Measurements from ENCODE around the gene KCNS3.
"Not testable (repeated sequence)": the region's sequence is repeated elsewhere in the genome, so short reads cannot be mapped to it uniquely, and the experiment has no call there.

Gene KCNS3

DNA sequence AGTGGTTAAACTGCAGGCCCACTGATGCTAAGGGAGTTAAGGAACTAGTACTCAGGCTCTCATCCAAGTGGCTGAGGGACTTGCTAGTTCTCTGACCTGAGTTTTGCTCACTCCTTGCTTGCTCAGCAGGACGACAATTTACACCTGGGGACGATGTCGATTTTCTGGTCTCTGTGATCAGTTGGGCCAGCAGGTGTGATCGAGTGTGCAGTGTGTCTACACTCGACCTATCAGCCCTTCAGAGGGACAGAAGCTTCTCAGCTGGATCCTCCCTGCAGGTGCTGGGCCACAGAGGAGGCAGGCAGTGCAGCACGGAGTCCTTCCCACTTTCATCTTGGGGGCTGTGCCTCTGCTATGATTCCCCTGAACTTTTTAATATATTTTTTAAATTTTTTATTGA lies 71.5 kb downstream of the KCNS3 start:
- no peak for DNase-seq

GRCh38 chr2:17951563-17951962 lies 73.1 kb downstream of the KCNS3 start:
- no peak for DNase-seq

GRCh38 chr2:17958466-17959092 lies 80.1 kb downstream of the KCNS3 start:
- DNase-seq = no peak

DNA sequence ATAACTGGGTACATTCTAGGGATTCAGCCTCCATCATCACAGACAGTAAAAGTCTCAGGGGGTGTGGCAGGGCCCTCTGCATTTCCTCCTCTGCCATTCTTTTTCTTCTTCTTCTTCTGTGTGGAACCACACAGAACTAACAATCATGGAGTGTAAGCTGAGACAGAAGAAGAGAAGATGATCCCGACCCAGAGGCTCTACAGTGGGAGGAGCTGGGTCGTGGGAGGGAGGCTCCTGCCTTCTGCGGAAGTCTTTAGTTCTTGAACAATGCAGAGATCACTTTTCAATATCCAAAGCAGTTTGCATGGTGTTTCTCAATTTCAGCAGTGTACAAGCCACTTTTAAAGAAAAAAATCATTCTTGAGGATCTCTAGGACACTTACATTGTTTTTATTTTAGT lies 80.9 kb downstream of the KCNS3 start:
- DNase-seq = no peak

- no peak for DNase-seq
Observed at GRCh38 chr2:17959833-17960232, 81.4 kb downstream of the KCNS3 start.

- no peak for DNase-seq
Observed at GRCh38 chr2:17960925-17961324, 82.5 kb downstream of the KCNS3 start.

- no peak for DNase-seq
Observed at GRCh38 chr2:17961789-17962188, 83.3 kb downstream of the KCNS3 start.

DNA sequence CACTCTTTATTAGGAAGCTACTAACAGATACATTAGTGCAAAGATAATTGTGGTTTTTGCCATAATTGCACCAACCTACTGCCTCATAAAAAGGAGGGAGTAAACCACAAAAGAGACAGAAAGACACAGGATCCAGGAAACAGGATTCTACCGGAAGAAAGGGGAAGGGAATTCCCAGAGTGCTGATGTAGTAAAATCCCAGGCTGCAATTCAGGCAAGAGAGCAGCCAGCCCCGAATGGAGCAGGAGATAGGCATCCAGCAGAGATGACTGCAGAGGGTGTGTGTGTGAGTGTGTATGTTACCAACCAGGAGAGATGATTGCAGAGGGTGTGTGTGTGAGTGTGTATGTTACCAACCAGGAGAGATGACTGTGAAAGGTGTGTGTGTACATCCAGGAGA lies 84.4 kb downstream of the KCNS3 start:
- no peak for DNase-seq

- not testable (repeated sequence) for DNase-seq
Observed at GRCh38 chr2:17963571-17963970, 85.1 kb downstream of the KCNS3 start.

GRCh38 chr2:17965196-17965595 lies 86.7 kb downstream of the KCNS3 start:
- DNase-seq = no peak

GRCh38 chr2:17966798-17967197 lies 88.3 kb downstream of the KCNS3 start:
- DNase-seq = no peak

DNA sequence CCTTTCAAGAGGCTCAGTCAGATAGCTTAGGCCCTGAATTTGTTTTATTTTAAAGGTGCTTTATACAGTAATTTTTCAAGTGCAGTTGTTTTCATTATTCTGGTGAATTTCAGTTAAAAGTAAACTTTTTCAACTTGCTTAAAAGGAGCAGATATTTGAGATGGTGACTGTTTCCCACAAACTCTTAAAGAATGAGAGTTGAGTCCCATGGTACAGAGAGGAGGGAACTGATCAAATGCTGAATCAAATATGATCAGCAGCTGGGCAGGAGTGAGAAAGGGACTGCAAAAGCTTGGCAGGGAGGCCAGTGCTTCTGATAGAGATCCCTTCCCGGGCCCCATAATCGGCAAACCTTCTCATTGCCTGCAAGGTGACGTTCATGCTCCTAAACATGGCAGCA lies 91.2 kb downstream of the KCNS3 start:
- DNase-seq = no peak

DNA sequence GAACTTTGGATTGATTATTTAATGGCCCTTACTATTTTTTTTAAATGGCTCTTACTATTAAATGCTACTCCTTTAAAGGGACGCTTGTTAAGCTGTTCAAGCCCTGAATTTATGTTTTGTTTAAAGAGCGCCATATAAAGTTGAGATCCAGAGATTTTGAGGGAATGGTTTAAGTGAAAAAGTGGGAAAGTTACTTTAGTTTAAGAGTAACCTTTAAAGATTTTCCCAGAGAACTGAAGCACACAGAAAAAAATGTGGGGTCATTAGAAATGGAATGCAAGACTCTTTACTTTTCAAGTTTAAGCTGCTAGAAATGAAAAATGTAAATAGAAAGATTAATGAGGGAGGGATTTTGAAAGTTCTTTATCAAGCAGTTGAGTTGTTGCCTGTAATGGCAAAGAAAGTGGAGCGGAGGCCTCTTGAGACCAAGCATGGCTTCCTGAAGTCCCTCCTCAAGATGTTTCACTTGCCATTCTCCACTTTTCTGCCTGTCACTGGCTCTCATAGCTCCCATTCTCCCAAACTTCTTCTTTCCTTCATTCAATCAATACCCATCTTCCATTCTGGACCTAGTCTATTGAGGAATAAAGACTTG lies 93.2 kb downstream of the KCNS3 start:
- no peak for DNase-seq

- no peak for DNase-seq
Observed at GRCh38 chr2:17972991-17973390, 94.5 kb downstream of the KCNS3 start.

GRCh38 chr2:17975401-17975800 lies 96.9 kb downstream of the KCNS3 start:
- DNase-seq = no peak

DNA sequence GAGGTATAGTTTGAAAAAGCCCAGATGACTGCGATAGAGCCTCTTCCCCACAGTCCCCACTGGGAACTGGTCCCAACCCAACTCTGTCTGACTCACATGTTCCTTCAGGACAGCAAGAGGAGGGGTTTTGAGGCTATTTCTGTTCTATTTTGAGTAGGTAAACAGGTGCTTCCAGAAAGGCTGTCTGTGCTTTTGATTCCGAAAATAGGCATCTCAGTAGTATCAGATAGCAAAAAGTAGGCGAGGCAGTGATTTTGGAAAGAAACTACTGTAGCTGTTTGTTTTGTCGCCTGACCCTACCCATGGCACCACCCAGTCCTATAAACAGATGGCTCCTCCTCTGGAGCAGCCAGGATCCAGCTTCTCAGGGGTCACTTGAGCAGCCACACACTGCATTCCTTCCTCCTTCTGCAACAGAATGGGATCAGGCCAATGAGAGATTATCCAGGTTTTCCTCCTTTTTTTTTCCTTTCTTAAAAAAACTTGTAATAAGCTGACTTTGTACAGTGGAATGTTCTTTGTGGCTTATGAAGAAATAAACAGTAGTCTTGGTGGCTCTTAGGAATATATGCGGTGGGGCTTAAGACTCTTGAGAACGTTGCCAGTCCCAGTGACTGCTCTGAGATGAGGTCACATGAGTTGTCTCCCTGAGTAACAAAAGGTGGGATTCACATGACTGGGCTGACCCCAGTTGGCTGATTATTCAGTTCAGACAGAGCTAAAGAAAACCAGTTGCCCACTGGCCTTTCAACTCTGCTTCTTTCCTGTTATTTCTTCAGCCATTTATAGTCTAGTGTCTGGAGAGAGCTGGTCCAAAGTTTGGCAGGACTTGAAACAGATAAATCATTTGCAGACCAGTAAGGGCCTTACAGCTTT lies 98.6 kb downstream of the KCNS3 start:
- DNase-seq = no peak

DNA sequence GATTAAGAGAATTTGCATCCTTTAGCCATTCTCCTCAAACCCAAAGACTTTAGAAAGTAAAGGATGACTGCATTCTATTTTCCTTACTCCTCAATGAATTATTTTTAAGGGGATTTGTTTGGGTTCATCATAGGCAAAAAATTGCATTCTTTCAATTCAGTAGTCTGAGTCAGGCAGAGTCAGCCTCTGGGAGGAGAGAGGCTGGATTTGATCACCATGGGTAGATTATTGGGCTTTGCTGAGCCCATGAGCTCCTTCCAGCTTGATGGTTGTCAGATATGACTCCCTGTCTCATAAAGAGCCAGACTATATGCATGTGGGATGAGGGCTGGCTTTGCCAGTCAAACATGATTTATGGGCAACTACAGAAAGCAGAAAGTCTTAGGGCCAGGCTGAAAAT lies 101.2 kb downstream of the KCNS3 start:
- no peak for DNase-seq

- no peak for DNase-seq
Observed at GRCh38 chr2:17981936-17982335, 103.5 kb downstream of the KCNS3 start.
